Measurements from ENCODE around the gene SYVN1. TPM values are rescaled to one million over a fixed set of nuclear protein-coding genes. Genes with fewer than 3 reads are reported as not detected.
A peak's percentile ranks its signal among the peaks of the same experiment; 100 is the strongest.

Gene SYVN1
- total and polyA plus RNA-seq, 10 of the 15 experiments (the other 5 are each of a cell fraction or from before 2014, with no cell fraction given) = 0.79 to 63.6 (median 20.1) TPM

- TF ChIP-seq, protein P1, sequence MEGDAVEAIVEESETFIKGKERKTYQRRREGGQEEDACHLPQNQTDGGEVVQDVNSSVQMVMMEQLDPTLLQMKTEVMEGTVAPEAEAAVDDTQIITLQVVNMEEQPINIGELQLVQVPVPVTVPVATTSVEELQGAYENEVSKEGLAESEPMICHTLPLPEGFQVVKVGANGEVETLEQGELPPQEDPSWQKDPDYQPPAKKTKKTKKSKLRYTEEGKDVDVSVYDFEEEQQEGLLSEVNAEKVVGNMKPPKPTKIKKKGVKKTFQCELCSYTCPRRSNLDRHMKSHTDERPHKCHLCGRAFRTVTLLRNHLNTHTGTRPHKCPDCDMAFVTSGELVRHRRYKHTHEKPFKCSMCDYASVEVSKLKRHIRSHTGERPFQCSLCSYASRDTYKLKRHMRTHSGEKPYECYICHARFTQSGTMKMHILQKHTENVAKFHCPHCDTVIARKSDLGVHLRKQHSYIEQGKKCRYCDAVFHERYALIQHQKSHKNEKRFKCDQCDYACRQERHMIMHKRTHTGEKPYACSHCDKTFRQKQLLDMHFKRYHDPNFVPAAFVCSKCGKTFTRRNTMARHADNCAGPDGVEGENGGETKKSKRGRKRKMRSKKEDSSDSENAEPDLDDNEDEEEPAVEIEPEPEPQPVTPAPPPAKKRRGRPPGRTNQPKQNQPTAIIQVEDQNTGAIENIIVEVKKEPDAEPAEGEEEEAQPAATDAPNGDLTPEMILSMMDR (IDR thresholded peaks at IDR 0.05 in 2 of 3, conservative IDR thresholded peaks at IDR 0.05 in 1 of 3; ENCODE audit: control insufficient read depth in 2 of 3, extremely low read depth in 1 of 3, insufficient read depth in 1 of 3, low read depth in 3 of 3, low read length in 3 of 3) = no peak
- TF ChIP-seq MEF2B (IDR thresholded peaks at IDR 0.05; ENCODE audit: partially characterized antibody, poor library complexity, severe bottlenecking) = peak; percentile 68
- TF ChIP-seq, protein P2, sequence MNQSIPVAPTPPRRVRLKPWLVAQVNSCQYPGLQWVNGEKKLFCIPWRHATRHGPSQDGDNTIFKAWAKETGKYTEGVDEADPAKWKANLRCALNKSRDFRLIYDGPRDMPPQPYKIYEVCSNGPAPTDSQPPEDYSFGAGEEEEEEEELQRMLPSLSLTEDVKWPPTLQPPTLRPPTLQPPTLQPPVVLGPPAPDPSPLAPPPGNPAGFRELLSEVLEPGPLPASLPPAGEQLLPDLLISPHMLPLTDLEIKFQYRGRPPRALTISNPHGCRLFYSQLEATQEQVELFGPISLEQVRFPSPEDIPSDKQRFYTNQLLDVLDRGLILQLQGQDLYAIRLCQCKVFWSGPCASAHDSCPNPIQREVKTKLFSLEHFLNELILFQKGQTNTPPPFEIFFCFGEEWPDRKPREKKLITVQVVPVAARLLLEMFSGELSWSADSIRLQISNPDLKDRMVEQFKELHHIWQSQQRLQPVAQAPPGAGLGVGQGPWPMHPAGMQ (IDR thresholded peaks at IDR 0.05; ENCODE audit: borderline replicate concordance) = 0 out of 2 replicates have a peak, but pooled peaks have one; percentile 22
- peak; percentile 93 for TF ChIP-seq KLF5 (IDR thresholded peaks at IDR 0.05; ENCODE audit: partially characterized antibody)
- TF ChIP-seq CBX5 (IDR thresholded peaks at IDR 0.05; ENCODE audit: low read depth) = peak; percentile 97
- TF ChIP-seq NFYB (IDR thresholded peaks at IDR 0.05; ENCODE audit: insufficient read depth, low read depth, low read length) = peak; percentile 43; the same call in 1 of the 2 replicates
- TF ChIP-seq BACH1 (IDR thresholded peaks at IDR 0.05; ENCODE audit: borderline replicate concordance) = no peak
- TF ChIP-seq FOS (IDR thresholded peaks at IDR 0.05; ENCODE audit: borderline replicate concordance, extremely low read depth, insufficient read length) = no peak
- peak; percentile 93 for TF ChIP-seq TBL1XR1 (IDR thresholded peaks at IDR 0.05; ENCODE audit: low read depth, low read length)
- TF ChIP-seq RUNX3 (IDR thresholded peaks at IDR 0.05; ENCODE audit: low read length) = peak; percentile 83
- TF ChIP-seq RBBP5 (conservative IDR thresholded peaks at IDR 0.05) = peak; percentile 50; the same call in 1 of the 2 replicates
- 0 out of 2 replicates have a peak, but pooled peaks have one; percentile 13 for TF ChIP-seq ZBTB4 (CRISPR knock-in tag; IDR thresholded peaks at IDR 0.05)
- peak; percentile 87 for TF ChIP-seq SP1 (IDR thresholded peaks at IDR 0.05; ENCODE audit: low read depth, low read length)
- no peak for TF ChIP-seq CEBPZ (IDR thresholded peaks at IDR 0.05; ENCODE audit: low read depth, low read length)
- TF ChIP-seq BRCA1 (IDR thresholded peaks at IDR 0.05; ENCODE audit: low read depth, low read length) = no peak
- TF ChIP-seq HDAC6 (IDR thresholded peaks at IDR 0.05; ENCODE audit: unreplicated experiment) = no peak
- no peak for TF ChIP-seq HDGF (IDR thresholded peaks at IDR 0.05)
- TF ChIP-seq MAX (IDR thresholded peaks at IDR 0.05; ENCODE audit: low read depth, low read length) = peak; percentile 15; the same call in 1 of the 2 replicates
Observed at GRCh38 chr11:65095974-65096806, 38.1 kb downstream of the SYVN1 start, which contains the start of gene VPS51 (continued).
